Natural killer cell (primary cell): Measurements from ENCODE around the gene NOG. TPM values are rescaled to one million over a fixed set of nuclear protein-coding genes. Genes with fewer than 3 reads are reported as not detected.

Source experiments
- ATAC-seq, 3 donors: fragments of 150-1000 bp in 2 of 3; fragments of 200-7000 bp in 1 of 3; cut with Tn5 transposase; 1 replicate in 1 of 3; 2 replicates in 2 of 3; pipeline ENCODE4 v1.10.0; 2021; ENCODE audit warnings: mild to moderate bottlenecking in 2 of 3, moderate library complexity in 2 of 3
- DNase-seq, 2 donors: peaks; one replicate each; pipeline versions ENCODE4 v3.0.0 to v3.0.0-alpha.2; 2013 to 2021; ENCODE audit warnings: mixed read lengths in 1 of 2
- H3K27ac ChIP-seq: one replicate; pipeline ENCODE4 v1.5.1; 2013; ENCODE audit warnings: mild to moderate bottlenecking, low read length
- H3K27me3 ChIP-seq: one replicate; pipeline ENCODE4 v1.6.1; 2013; ENCODE audit warnings: low read length; ENCODE audit not compliant: control insufficient read depth, insufficient read depth
- H3K36me3 ChIP-seq: one replicate; pipeline ENCODE4 v1.6.1; 2013; ENCODE audit warnings: low read length; ENCODE audit not compliant: control insufficient read depth, insufficient read depth
- H3K4me1 ChIP-seq: one replicate; pipeline ENCODE4 v1.6.1; 2013; ENCODE audit warnings: low read length; ENCODE audit not compliant: control insufficient read depth, insufficient read depth
- H3K4me3 ChIP-seq: one replicate; pipeline ENCODE4 v1.5.1; 2013; ENCODE audit warnings: low read length
- H3K9me3 ChIP-seq: one replicate; pipeline ENCODE4 v1.6.1; 2013; ENCODE audit warnings: low read length; ENCODE audit not compliant: control insufficient read depth, insufficient read depth
- H3K27ac Mint-ChIP-seq, 2 donors: one replicate each; pipeline ENCODE4 v1.8.0; 2022; ENCODE audit warnings: mild to moderate bottlenecking in 2 of 2, mixed read lengths in 2 of 2, moderate library complexity in 1 of 2
- H3K27me3 Mint-ChIP-seq, 2 donors: one replicate each; pipeline ENCODE4 v1.8.0; 2022; ENCODE audit warnings: low read depth in 2 of 2, mixed read lengths in 2 of 2
- H3K36me3 Mint-ChIP-seq: one replicate; pipeline ENCODE4 v1.8.0; 2022; ENCODE audit warnings: mixed read lengths
- H3K4me1 Mint-ChIP-seq, 2 donors: one replicate each; pipeline ENCODE4 v1.8.0; 2022; ENCODE audit warnings: mixed read lengths in 2 of 2
- H3K4me3 Mint-ChIP-seq: one replicate; pipeline ENCODE4 v1.8.0; 2022; ENCODE audit warnings: mild to moderate bottlenecking, moderate library complexity, mixed read lengths
- H3K9me3 Mint-ChIP-seq, 2 donors: one replicate each; pipeline ENCODE4 v1.8.0; 2022; ENCODE audit warnings: mixed read lengths in 2 of 2
- CTCF ChIP-seq: fragments of 200-600 bp; IDR thresholded peaks from one replicate; pipeline ENCODE4 v1.8.0; 2022; ENCODE audit warnings: antibody characterized with exemption
- WGBS: methylation state at CpG from one replicate; pipeline ENCODE4 v1.1.7; 2013; ENCODE audit warnings: missing lambda C conversion rate; ENCODE audit not compliant: insufficient coverage; 5-methylcytosine and 5-hydroxymethylcytosine counted together
- intact Hi-C: fragments of 100-400 bp; cut with micrococcal nuclease; formaldehyde crosslinking; loops from one replicate; pipeline ENCODE4 v1.14.2; 2022
- total RNA-seq, 4 donors: library from RNA; stranded (reverse); fragments of 120-200 nt in 1 of 4; gene quantifications; one replicate each; pipeline versions ENCODE4 v1.2.3 to v1.2.4, GENCODE V29; 2013 to 2022

Gene NOG
- total RNA-seq, 3 donors from 2014 or later (not counting 1 experiment from before 2014, with no cell fraction given) = 0.19 to 0.77 (median 0.38) TPM

- no peaks in the 10 kb centered on the region for H3K4me1 ChIP-seq
- no peaks in the 10 kb centered on the region for H3K36me3 ChIP-seq
- no peaks in the 10 kb centered on the region for H3K9me3 ChIP-seq
- ATAC-seq (no peak), DNase-seq (no peak)
- 98% methylated on average over 2 of the region's 3 CpGs for WGBS
- Mint-ChIP-seq H3K27me3 (peaks cover 28 to 62% of the 10 kb centered on the region in 2 donors), H3K4me3 (no peak overlapping the region), H3K4me1 (no peaks in the 10 kb centered on the region), H3K9me3 (no peaks in the 10 kb centered on the region), H3K27ac (no peak overlapping the region), H3K36me3 (no peaks in the 10 kb centered on the region)
- H3K4me3 ChIP-seq = no peak overlapping the region
- intact Hi-C loops = no loop called here
- no peaks in the 10 kb centered on the region for H3K27me3 ChIP-seq
- TF ChIP-seq CTCF = no peak
- no peak overlapping the region for H3K27ac ChIP-seq
Measured at GRCh38 chr17:56610321-56610720, 16.8 kb downstream of the NOG start.

- no peaks in the 10 kb centered on the region for H3K9me3 Mint-ChIP-seq
- Histone ChIP-seq H3K4me3 (no peak overlapping the region), H3K36me3 (no peaks in the 10 kb centered on the region), H3K27ac (no peak overlapping the region), H3K4me1 (no peaks in the 10 kb centered on the region), H3K27me3 (no peaks in the 10 kb centered on the region), H3K9me3 (no peaks in the 10 kb centered on the region)
- no peaks in the 10 kb centered on the region for H3K4me1 Mint-ChIP-seq
- WGBS = 85% methylated on average over 2 of the region's 2 CpGs
- TF ChIP-seq CTCF = no peak
- peaks cover 23 to 52% of the 10 kb centered on the region in 2 donors for H3K27me3 Mint-ChIP-seq
- H3K36me3 Mint-ChIP-seq = no peaks in the 10 kb centered on the region
- DNase-seq (no peak), ATAC-seq (no peak)
- no peak overlapping the region for H3K27ac Mint-ChIP-seq
- intact Hi-C loops = no loop called here
- no peak overlapping the region for H3K4me3 Mint-ChIP-seq
Measured at GRCh38 chr17:56613131-56613530, 19.6 kb downstream of the NOG start.

GRCh38 chr17:56614522-56614921 lies 21.0 kb downstream of the NOG start:
- intact Hi-C loops = no loop called here
- Histone ChIP-seq H3K4me3 (no peak overlapping the region), H3K4me1 (no peaks in the 10 kb centered on the region), H3K36me3 (no peaks in the 10 kb centered on the region), H3K27me3 (no peaks in the 10 kb centered on the region), H3K9me3 (no peaks in the 10 kb centered on the region), H3K27ac (no peak overlapping the region)
- no peak overlapping the region for H3K27ac Mint-ChIP-seq
- TF ChIP-seq CTCF = no peak
- H3K27me3 Mint-ChIP-seq = peaks cover 23 to 43% of the 10 kb centered on the region in 2 donors
- no peak for DNase-seq
- H3K4me1 Mint-ChIP-seq = no peaks in the 10 kb centered on the region
- 90% methylated on average over 2 of the region's 2 CpGs for WGBS
- H3K9me3 Mint-ChIP-seq = no peaks in the 10 kb centered on the region
- H3K4me3 Mint-ChIP-seq = no peak overlapping the region
- H3K36me3 Mint-ChIP-seq = no peaks in the 10 kb centered on the region
- no peak for ATAC-seq

GRCh38 chr17:56616239-56616638 lies 22.7 kb downstream of the NOG start:
- no peaks in the 10 kb centered on the region for H3K9me3 ChIP-seq
- no peaks in the 10 kb centered on the region for H3K4me1 ChIP-seq
- Mint-ChIP-seq H3K4me3 (no peak overlapping the region), H3K9me3 (no peaks in the 10 kb centered on the region), H3K27ac (no peak overlapping the region), H3K36me3 (no peaks in the 10 kb centered on the region), H3K27me3 (peaks cover 25 to 42% of the 10 kb centered on the region in 2 donors), H3K4me1 (no peaks in the 10 kb centered on the region)
- WGBS = 100% methylated on average over 2 of the region's 2 CpGs
- H3K36me3 ChIP-seq = no peaks in the 10 kb centered on the region
- no peak overlapping the region for H3K27ac ChIP-seq
- intact Hi-C loops = no loop called here
- no peak for DNase-seq
- no peak for TF ChIP-seq CTCF
- H3K4me3 ChIP-seq = no peak overlapping the region
- no peaks in the 10 kb centered on the region for H3K27me3 ChIP-seq
- ATAC-seq = no peak
